HG03060 (cell line): ENCODE results near the gene GP2.

Experiments
- ATAC-seq: cut with Tn5 transposase; IDR thresholded peaks from one replicate; pipeline ENCODE4 v1.9.1; 2021; ENCODE audit warnings: low read depth, moderate number of reproducible peaks; ENCODE audit not compliant: unreplicated experiment

Gene GP2

DNA sequence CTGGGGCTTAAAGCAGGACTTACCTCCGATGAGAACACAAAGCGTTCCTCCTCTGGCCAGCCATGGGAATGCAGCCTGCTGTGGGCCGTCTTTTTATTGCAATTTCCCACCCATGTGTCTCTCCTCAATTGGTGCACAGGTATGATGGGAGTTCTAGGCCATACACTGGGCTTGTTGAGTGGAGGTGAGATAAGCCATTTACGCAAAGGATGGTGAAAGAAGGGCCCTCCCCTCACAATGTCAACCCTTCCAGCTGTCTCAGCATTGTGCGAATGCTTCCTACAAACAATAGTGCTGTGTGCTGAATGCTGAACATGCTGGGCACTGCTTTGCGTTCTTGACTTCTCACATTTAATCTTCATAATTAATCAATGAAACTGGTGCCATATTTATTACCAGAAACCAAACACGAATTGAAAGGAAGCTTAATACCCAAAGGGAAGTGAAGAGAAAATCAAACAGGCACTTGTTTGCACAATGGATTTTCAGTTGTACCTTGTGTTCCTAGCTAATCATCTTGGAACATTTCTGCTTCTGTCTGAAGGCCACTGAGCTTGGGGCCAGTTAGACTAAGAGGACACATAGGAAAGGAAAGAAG lies at the start of gene GP2:
TSS of gene GP2 (minus strand) at position 70 of the 598 bp plus-strand sequence. CDS start 1,082 bp downstream, outside the sequence.
- no peak for ATAC-seq

DNA sequence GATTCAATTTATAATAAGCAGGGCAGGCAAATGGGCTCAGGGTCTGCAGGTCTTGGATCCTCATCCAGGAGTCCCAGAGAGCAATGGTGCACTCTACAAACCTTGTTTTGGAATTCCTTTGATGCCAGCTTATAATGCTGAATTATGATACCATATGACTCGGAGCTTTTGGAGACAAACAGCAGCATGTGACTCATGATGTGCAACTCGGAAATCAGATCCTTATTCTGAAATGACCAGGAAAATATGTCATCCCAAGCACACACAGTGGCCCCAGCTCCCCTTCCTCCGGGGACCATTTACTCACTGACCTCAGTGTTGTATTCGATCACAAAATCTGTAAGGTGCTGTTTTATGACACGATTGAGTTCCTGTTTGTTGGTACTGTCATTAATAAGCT lies 45.4 kb upstream of the GP2 start:
- no peak for ATAC-seq

DNA sequence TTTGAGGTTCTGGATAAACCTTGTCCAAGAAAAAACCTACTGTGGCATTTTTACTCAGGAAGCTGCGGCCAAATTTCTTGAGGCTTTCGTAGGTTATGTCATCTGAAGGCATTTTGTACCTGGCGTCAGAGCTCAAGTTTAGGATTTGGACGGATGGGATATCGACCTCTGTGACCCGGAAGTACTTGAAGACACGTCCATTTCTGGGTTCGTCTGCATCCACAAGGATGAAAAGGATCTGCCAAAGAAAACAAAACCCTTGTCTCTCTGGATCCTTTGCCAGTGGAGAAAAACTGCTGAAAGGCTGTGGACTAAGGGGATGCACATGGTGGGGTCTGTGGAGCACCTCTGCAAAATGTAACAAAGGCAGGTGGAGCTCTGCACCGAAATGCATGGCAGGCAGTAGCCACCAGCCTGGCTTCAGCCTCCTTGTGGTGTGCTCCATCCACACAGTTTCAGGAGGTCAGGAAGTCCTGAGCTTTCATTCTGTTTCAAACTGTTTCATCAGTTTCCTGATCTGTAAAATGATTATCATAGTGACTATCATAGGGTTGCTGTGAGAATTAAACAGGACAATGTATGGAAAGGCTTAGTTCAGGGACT lies 42.2 kb upstream of the GP2 start:
- ATAC-seq = no peak

GRCh38 chr16:20364051-20364450 lies 36.7 kb upstream of the GP2 start:
- no peak for ATAC-seq

GRCh38 chr16:20363191-20363590 lies 35.9 kb upstream of the GP2 start:
- ATAC-seq = no peak

- ATAC-seq = no peak
Measured at GRCh38 chr16:20359997-20360396, 32.7 kb upstream of the GP2 start.

DNA sequence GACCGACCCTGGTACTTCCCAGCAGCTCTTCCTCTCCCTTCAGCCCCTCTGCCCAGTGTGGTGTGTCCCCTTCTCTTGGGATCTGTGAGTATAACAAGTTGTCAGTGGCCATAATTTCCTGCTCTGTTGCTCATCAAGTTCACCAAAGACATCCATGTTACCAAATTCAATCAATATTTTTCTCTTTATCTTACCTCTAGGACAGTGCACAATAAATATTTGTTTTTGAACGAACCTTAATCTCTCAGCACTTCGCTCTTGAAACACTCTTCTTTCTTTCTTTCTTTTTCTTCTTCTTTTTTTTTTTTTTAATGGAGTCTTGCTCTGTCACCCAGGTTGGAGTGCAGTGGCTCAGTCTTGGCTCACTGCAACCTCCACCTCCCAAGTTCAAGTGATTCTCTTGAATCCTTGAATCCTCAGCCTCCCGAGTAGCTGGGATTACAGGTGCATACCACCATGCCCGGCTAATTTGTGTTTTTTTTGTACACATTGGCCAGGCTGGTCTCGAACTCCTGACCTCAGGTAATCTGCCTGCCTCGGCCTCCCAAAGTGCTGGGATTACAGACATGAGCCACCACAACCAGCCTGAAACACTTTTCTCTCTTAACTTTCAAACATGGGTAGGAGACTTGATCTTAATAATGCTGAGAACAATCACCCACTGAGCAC lies 27.9 kb upstream of the GP2 start:
- no peak for ATAC-seq

DNA sequence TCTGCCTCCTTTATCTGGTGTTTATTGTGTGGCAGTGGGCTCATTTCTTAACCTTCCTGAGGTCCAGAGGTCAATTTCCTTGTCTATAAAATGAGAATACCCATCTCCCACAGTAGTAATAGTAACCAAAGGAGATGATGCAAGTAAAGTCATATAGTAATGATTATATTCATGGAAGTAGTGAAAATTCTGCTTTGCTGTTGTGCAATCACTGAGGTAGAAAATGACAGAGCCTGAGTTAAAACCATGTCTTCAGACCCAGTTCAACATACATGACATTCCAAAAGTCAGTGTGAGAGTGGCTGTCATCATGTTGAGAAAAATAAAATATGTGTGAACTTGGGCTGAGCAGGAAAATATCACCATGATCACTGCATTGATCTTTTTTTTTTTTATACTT lies 26.1 kb upstream of the GP2 start:
- ATAC-seq = no peak

DNA sequence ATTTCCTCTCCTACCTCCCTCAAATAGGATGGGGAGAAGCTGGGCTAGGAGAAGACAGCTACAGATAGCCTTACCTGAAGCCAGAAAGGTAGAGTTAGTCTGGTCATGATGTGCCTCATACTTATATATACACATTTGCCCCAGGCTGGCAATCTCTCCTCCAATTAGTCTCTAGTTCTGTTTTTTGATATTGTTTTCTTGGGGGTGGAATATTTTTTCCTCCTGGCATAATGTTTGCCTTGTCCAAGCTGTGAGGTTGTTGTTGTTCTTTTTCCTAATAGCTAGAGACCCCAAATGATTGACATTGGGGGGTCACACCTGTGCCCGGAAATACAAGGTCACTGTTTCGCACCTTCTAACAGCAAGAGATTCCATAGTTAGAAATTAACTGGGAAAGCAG lies 25.3 kb upstream of the GP2 start, which contains the start of gene UMOD:
TSS of gene UMOD (minus strand) at position 101 of the 400 bp plus-strand sequence. CDS start 1,978 bp downstream, outside the sequence.
- ATAC-seq = no peak

- ATAC-seq = no peak
Measured at GRCh38 chr16:20349615-20350014, 22.3 kb upstream of the GP2 start.

DNA sequence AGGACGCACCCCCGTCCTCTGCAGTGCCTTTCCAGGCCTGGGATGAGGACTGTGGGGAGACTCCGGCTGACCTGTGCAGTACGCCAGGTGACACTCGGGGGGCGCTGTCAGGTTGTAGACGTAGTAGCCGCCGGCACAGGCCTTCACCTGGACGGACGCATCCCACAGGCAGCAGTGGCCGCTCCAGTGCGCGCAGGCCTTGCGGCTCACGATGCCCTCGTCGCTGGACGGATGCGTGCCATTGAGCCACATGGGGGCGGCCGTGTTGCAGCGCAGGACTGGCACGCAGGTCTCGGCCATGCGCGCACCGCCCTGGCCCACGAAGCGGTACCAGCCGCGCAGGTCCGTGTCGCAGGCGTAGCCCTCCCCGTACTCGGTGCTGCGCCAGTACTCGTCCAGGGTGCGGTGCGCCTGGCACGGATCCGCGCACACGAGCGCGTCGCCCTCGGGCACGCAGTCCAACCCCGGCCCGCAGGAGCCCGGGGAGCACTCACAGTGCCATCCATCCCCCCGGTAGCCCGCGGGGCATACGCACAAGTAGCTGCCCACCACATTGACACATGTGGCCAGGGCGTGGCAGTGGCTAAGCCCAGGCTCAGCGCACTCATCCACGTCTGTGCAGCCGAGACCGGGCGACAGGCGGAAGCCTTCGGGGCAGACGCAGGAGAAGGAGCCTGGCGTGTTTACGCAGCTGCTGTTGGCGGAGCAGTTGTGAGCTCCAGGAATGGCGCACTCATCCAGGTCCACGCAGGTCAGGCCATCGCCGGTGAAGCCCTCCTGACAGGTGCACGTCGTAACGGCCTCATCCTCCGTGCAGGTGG lies 21.3 kb upstream of the GP2 start:
- no peak for ATAC-seq

GRCh38 chr16:20347666-20348364 lies 20.5 kb upstream of the GP2 start:
- no peak for ATAC-seq

DNA sequence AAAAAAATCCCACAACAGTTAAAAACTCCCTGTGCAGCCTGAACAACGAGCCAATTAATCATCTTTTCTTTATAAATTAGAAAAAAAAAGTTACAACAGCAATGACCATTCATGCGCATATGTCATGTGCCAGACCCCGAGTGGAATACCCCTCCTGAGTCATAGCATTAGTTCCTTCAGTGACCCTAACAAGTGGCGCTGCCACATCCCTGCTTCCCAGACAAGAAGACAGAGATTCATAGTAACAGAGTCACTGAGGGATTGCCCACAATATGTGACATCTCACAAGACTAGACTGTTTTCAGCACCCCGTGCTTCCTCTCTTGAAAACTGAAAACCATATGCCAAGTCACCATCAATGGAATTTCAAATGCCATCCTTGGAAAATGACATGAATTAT lies 17.3 kb upstream of the GP2 start:
- no peak for ATAC-seq

GRCh38 chr16:20339744-20340143 lies 12.4 kb upstream of the GP2 start:
- no peak for ATAC-seq

GRCh38 chr16:20336955-20337354 lies 9.6 kb upstream of the GP2 start:
- no peak for ATAC-seq

GRCh38 chr16:20334396-20334795 lies 7.1 kb upstream of the GP2 start:
- no peak for ATAC-seq

DNA sequence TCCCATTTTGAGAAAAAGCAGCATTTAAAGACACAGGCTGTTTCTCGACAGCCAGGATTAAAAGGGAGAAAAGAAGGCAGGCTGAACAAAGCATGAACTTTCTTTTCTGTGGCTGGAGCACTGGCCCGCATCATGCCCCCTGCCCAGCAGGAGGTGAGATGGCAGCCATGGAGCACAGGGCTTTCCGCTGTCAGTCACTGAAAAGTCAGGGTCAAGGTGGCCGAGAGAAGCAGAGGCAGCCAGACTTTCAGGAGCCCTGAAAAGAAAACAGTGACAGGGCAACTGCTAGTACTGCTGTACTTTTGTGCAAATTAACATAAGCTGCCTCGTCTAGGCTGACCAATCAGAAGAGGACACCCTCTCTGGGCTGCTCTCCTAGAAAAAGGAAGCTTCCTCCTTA lies 5.8 kb upstream of the GP2 start:
- no peak for ATAC-seq

- no peak for ATAC-seq
Measured at GRCh38 chr16:20332411-20332810, 5.1 kb upstream of the GP2 start.

- ATAC-seq = no peak
Measured at GRCh38 chr16:20331635-20332034, 4.3 kb upstream of the GP2 start.

- no peak for ATAC-seq
Measured at GRCh38 chr16:20329392-20330138, 2.3 kb upstream of the GP2 start.
